Osteoblast (primary cell): ENCODE results near the gene SIAH2. TPM values are rescaled to one million over a fixed set of nuclear protein-coding genes. Genes with fewer than 3 reads are reported as not detected.

Experiments used
- DNase-seq: peaks from one replicate; pipeline ENCODE4 v3.0.0; 2011; ENCODE audit warnings: low spot score, mixed read lengths; ENCODE audit not compliant: insufficient read length; ENCODE audit errors: missing footprints
- H2AFZ ChIP-seq: 2 replicates; pipeline ENCODE4 v1.6.0; 2011; ENCODE audit warnings: mild to moderate bottlenecking, low read length
- H3K27ac ChIP-seq: 2 replicates; pipeline ENCODE4 v1.5.1; 2011; ENCODE audit warnings: mild to moderate bottlenecking, low read depth, low read length, moderate library complexity
- H3K27me3 ChIP-seq: 2 replicates; pipeline ENCODE4 v1.6.0; 2012; ENCODE audit warnings: mild to moderate bottlenecking, control low read depth, inconsistent platforms, low read length, moderate library complexity; ENCODE audit not compliant: insufficient read depth
- H3K36me3 ChIP-seq: 2 replicates; pipeline ENCODE4 v1.5.1; 2011; ENCODE audit warnings: mild to moderate bottlenecking, low read length, control low read depth, moderate library complexity; ENCODE audit not compliant: insufficient read depth
- H3K4me1 ChIP-seq: 2 replicates; pipeline ENCODE4 v1.5.1; 2011; ENCODE audit warnings: mild to moderate bottlenecking, low read length, control low read depth, moderate library complexity; ENCODE audit not compliant: insufficient read depth
- H3K4me2 ChIP-seq: 2 replicates; pipeline ENCODE4 v1.6.0; 2011; ENCODE audit warnings: mild to moderate bottlenecking, low read length; ENCODE audit not compliant: insufficient read depth
- H3K4me3 ChIP-seq: fragments of 200-600 bp; sonication (generic); 3 replicates; pipeline ENCODE4 v1.5.1; 2012; ENCODE audit warnings: mild to moderate bottlenecking, low read length, inconsistent platforms; ENCODE audit not compliant: insufficient read depth
- H3K79me2 ChIP-seq: 2 replicates; pipeline ENCODE4 v1.6.0; 2012; ENCODE audit warnings: mild to moderate bottlenecking, low read length, control low read depth, inconsistent platforms; ENCODE audit not compliant: insufficient read depth
- H3K9me3 ChIP-seq: 2 replicates; pipeline ENCODE4 v1.5.1; 2011; ENCODE audit warnings: low read depth, low read length, control low read depth
- H4K20me1 ChIP-seq: 2 replicates; pipeline ENCODE4 v1.6.0; 2012; ENCODE audit warnings: mild to moderate bottlenecking, low read length, control low read depth; ENCODE audit not compliant: insufficient read depth
- total RNA-seq: library from RNA; depleted of rRNA; stranded (reverse); fragments of >200 nt; gene quantifications from 2 replicates; pipeline ENCODE4 v1.2.3, GENCODE V29; 2012
- TF ChIP-seq, protein P1 (sequence below): IDR thresholded peaks from 2 replicates; pipeline ENCODE4 v1.5.1; 2011; ENCODE audit warnings: mild to moderate bottlenecking, low read depth, low read length, moderate library complexity; ENCODE audit errors: extremely low read depth

Gene SIAH2
- total RNA-seq, 1 donor = 36.2 TPM

DNA sequence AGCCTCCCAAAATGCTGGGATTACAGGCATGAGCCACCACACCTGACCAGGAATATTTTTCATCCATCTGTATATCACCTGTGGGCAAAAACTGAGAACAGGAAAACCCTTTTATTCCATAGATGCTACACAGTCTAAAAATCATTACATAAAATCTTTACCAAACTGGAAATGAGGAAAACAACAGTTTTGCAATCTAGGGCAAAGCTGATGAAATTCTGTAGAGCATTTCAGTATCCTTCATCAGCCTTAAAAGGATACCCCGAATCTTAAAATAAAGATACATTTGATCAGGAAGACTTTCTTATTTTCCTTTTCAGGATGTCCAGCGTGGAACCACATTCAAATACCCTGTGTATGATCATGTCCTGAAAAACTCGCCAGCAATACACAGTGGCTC lies 7.1 kb downstream of the SIAH2 start:
- Histone ChIP-seq H4K20me1 (peaks cover 35% of the 10 kb centered on the region), H3K27me3 (no peaks in the 10 kb centered on the region)

DNA sequence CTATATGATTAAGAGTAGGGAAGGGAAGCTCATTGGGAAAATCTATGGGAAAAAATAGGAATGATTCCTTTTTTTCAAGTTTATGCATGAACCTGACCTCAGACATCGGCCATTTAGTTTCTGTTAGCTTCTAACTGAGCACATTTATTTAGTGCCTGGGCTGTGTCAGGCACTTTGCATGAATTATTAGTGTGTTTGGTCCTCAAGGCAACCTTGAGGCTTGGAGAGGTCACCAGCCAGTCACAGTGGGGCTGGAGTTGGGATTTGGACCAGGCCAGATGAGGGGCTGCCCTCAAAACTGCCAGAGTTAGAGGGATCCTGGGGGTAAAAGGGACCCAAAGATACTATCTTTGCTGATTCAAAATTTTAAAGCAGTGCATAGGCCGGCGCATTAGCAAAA lies 8.1 kb downstream of the SIAH2 start:
- DNase-seq = no peak
- no peak overlapping the region for H3K27ac ChIP-seq
- TF ChIP-seq, protein P1, sequence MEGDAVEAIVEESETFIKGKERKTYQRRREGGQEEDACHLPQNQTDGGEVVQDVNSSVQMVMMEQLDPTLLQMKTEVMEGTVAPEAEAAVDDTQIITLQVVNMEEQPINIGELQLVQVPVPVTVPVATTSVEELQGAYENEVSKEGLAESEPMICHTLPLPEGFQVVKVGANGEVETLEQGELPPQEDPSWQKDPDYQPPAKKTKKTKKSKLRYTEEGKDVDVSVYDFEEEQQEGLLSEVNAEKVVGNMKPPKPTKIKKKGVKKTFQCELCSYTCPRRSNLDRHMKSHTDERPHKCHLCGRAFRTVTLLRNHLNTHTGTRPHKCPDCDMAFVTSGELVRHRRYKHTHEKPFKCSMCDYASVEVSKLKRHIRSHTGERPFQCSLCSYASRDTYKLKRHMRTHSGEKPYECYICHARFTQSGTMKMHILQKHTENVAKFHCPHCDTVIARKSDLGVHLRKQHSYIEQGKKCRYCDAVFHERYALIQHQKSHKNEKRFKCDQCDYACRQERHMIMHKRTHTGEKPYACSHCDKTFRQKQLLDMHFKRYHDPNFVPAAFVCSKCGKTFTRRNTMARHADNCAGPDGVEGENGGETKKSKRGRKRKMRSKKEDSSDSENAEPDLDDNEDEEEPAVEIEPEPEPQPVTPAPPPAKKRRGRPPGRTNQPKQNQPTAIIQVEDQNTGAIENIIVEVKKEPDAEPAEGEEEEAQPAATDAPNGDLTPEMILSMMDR = no peak
- H3K4me2 ChIP-seq = no peak overlapping the region
- H2AFZ ChIP-seq = no peak overlapping the region
- no peaks in the 10 kb centered on the region for H3K27me3 ChIP-seq
- H4K20me1 ChIP-seq = peaks cover 30% of the 10 kb centered on the region
- H3K4me3 ChIP-seq = no peak overlapping the region
- H3K79me2 ChIP-seq = peaks cover 96% of the 10 kb centered on the region
- peaks cover 10% of the 10 kb centered on the region for H3K36me3 ChIP-seq
- H3K4me1 ChIP-seq = peaks cover 3% of the 10 kb centered on the region
- no peaks in the 10 kb centered on the region for H3K9me3 ChIP-seq

More for the DNA sequence above, 7.1 kb downstream of the SIAH2 start:
- peaks cover 7% of the 10 kb centered on the region for H3K36me3 ChIP-seq
- H2AFZ ChIP-seq = no peak overlapping the region
- no peak overlapping the region for H3K4me2 ChIP-seq
- H3K4me3 ChIP-seq = no peak overlapping the region
- H3K9me3 ChIP-seq = no peaks in the 10 kb centered on the region
- no peak overlapping the region for H3K27ac ChIP-seq
- TF ChIP-seq, protein P1 = no peak
- H3K79me2 ChIP-seq = peaks cover 96% of the 10 kb centered on the region
- H3K4me1 ChIP-seq = peaks cover 11% of the 10 kb centered on the region
- no peak for DNase-seq

DNA sequence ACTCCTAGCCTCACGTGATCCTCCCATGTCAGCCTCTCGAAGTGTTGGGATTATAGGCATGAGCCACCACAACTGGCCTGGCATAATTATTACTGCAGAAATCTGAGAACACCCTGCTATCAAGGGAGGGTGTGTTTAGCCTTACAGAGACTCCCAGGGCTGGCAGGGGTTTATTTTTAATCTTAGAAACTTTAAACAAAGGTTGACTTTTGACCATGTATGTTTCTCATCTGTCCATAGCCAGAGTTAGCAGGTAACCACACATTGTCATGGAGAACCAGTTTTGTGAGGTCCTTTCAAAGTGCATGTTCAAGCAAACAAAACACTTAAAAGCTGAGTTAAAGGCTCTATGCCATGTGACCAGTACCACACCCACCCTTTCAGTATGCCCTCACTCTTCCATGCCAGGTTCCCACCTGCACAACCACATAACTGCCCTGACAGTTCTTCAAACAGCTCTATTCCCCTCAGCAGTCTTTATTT lies 11.1 kb downstream of the SIAH2 start:
- no peak overlapping the region for H3K4me3 ChIP-seq
- peaks cover 32% of the 10 kb centered on the region for H4K20me1 ChIP-seq
- TF ChIP-seq, protein P1 = no peak
- H3K27me3 ChIP-seq = no peaks in the 10 kb centered on the region
- no peaks in the 10 kb centered on the region for H3K9me3 ChIP-seq
- no peak overlapping the region for H2AFZ ChIP-seq
- H3K27ac ChIP-seq = no peak overlapping the region
- H3K36me3 ChIP-seq = peaks cover 5% of the 10 kb centered on the region
- peaks cover 25% of the 10 kb centered on the region for H3K4me1 ChIP-seq
- H3K79me2 ChIP-seq = peaks cover 97% of the 10 kb centered on the region
- no peak for DNase-seq
- no peak overlapping the region for H3K4me2 ChIP-seq

DNA sequence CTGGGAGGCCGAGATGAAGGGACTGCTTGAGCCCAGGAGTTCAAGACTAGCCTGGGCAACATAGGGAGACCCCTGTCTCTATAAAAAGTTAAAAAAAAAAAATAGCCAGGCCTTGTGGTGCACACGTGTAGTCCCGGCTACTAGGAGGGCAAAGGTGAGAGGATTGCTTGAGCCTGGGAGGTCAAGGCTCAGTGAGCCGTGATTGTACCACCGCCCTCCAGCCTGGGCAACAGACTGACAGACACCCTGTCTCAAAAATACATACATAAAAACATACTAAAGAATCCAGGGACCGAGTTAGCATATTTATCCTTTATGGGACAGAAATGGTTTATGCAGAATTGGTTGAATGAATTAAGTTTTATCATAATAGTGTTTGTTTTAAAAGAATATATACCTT lies 13.7 kb downstream of the SIAH2 start:
- Histone ChIP-seq H3K4me2 (no peak overlapping the region), H3K36me3 (peaks cover 3% of the 10 kb centered on the region), H3K79me2 (peaks cover 99% of the 10 kb centered on the region), H2AFZ (no peak overlapping the region), H3K4me3 (no peak overlapping the region), H3K4me1 (peaks cover 34% of the 10 kb centered on the region), H3K27me3 (no peaks in the 10 kb centered on the region), H3K9me3 (no peaks in the 10 kb centered on the region), H4K20me1 (peaks cover 47% of the 10 kb centered on the region), H3K27ac (no peak overlapping the region)
- DNase-seq = no peak
- TF ChIP-seq, protein P1 = no peak
